ENCODE results near the gene PTPRT.

The PTPRT gene

DNA sequence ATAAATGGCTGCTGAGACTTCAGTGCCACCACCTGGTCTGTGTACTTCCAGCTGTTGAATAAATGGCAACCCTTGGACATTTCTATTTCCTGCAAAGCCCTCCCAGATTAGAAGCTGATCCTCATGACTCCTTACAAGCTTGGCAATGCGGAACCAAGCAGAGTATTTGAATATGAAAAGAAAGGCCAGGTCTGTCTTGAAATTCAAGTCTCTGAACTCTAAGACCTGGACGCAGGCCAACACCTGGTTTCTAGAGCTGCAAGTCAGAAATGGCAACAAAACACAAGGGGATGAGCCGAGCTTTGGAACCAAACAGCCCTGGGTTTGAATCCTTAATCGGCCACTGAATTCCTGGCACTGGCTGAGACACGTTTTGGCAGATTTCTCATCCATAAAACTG, 353.4 kb downstream of the PTPRT start:
- Histone ChIP-seq H3K4me3 (ENCODE audit: low read length) (no peak overlapping the region), H2BK120ac (ENCODE audit: low read depth, low read length) (no peak overlapping the region), H3K23ac (ENCODE audit: low read length) (no peak overlapping the region), H2BK5ac (ENCODE audit: low read length) (no peak overlapping the region), H3K36me3 (ENCODE audit: control insufficient read depth, insufficient read depth, low read length) (no peaks in the 10 kb centered on the region), H3K9ac (ENCODE audit: low read length) (no peak overlapping the region), H2AK5ac (ENCODE audit: low read length) (no peak overlapping the region), H3K4me1 (ENCODE audit: control insufficient read depth, low read depth, low read length) (no peaks in the 10 kb centered on the region), H2BK15ac (replicated peaks; ENCODE audit: low read depth) (no peak overlapping the region), H4K5ac (ENCODE audit: low read length) (no peak overlapping the region), H3K27me3 (ENCODE audit: insufficient read depth, low read length, poor library complexity) (no peaks in the 10 kb centered on the region), H3K27ac (ENCODE audit: low read depth, low read length) (no peak overlapping the region), H3K79me1 (ENCODE audit: low read length) (no peaks in the 10 kb centered on the region), H3K4me2 (ENCODE audit: low read length) (no peak overlapping the region), H3K4ac (ENCODE audit: low read depth, low read length) (no peak overlapping the region), H3K18ac (ENCODE audit: low read length) (no peak overlapping the region), H3K79me2 (ENCODE audit: control insufficient read depth, insufficient read depth, low read length) (no peaks in the 10 kb centered on the region), H4K8ac (ENCODE audit: low read depth, low read length) (no peak overlapping the region), H3K56ac (ENCODE audit: low read length) (no peak overlapping the region)
- no peak for DNase-seq
- WGBS (ENCODE audit: extremely low coverage, insufficient coverage, low lambda C conversion rate), result no CpG with 5 or more reads among the region's 5 CpGs

- Histone ChIP-seq H3K79me2 (ENCODE audit: control insufficient read depth, insufficient read depth, low read length) (no peaks in the 10 kb centered on the region), H3K4me1 (ENCODE audit: control insufficient read depth, low read depth, low read length) (no peaks in the 10 kb centered on the region), H3K36me3 (ENCODE audit: control insufficient read depth, insufficient read depth, low read length) (no peaks in the 10 kb centered on the region), H3K9ac (ENCODE audit: low read length) (no peak overlapping the region), H3K4me3 (ENCODE audit: low read length) (no peak overlapping the region), H3K4me2 (ENCODE audit: low read length) (no peak overlapping the region), H3K27me3 (ENCODE audit: insufficient read depth, low read length, poor library complexity) (no peaks in the 10 kb centered on the region), H4K5ac (ENCODE audit: low read length) (no peak overlapping the region), H3K18ac (ENCODE audit: low read length) (no peak overlapping the region), H2BK120ac (ENCODE audit: low read depth, low read length) (no peak overlapping the region), H3K23ac (ENCODE audit: low read length) (no peak overlapping the region), H2AK5ac (ENCODE audit: low read length) (no peak overlapping the region), H3K56ac (ENCODE audit: low read length) (no peak overlapping the region), H3K27ac (ENCODE audit: low read depth, low read length) (no peak overlapping the region), H4K8ac (ENCODE audit: low read depth, low read length) (no peak overlapping the region), H2BK5ac (ENCODE audit: low read length) (no peak overlapping the region), H3K79me1 (ENCODE audit: low read length) (no peaks in the 10 kb centered on the region), H2BK15ac (replicated peaks; ENCODE audit: low read depth) (no peak overlapping the region), H3K4ac (ENCODE audit: low read depth, low read length) (no peak overlapping the region)
- no peak for DNase-seq
- no CpG with 5 or more reads among the region's 6 CpGs for WGBS (ENCODE audit: extremely low coverage, insufficient coverage, low lambda C conversion rate)
Observed at GRCh38 chr20:42807876-42808275, 381.8 kb downstream of the PTPRT start.

DNA sequence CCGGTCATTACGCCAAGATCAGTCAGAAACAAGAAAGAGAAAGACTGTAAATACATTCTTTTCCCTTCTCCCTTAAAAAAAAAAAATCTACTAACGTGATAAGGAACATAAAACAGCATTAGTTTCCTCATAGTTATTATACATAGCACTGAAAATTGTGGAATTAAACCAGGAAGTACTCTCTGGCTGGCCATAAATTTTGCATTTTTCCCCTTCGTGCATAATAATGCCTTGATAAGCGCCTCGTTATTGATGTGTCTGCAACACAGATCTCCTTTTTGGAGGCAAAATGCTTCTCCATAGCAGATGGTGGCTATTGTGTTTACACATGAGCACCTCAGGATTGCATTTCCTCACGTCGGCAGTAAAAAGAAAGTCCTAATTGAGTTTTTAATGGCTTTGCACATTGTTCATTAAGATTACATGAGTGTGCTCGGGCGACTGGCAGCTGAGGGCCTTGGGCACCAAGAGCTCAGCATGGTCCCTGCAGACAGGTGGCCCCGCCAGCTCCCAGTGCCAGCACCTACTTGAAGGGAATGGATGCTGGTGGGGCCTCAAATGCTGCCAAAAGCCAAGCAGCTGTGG, 394.5 kb downstream of the PTPRT start:
- no peak overlapping the region for H3K4me3 ChIP-seq (ENCODE audit: low read length)
- no peak overlapping the region for H2BK5ac ChIP-seq (ENCODE audit: low read length)
- no peak overlapping the region for H4K5ac ChIP-seq (ENCODE audit: low read length)
- no peaks in the 10 kb centered on the region for H3K36me3 ChIP-seq (ENCODE audit: control insufficient read depth, insufficient read depth, low read length)
- no peak overlapping the region for H3K9ac ChIP-seq (ENCODE audit: low read length)
- no CpG with 5 or more reads among the region's 11 CpGs for WGBS (ENCODE audit: extremely low coverage, insufficient coverage, low lambda C conversion rate)
- H2AK5ac ChIP-seq (ENCODE audit: low read length), result no peak overlapping the region
- H3K79me2 ChIP-seq (ENCODE audit: control insufficient read depth, insufficient read depth, low read length), result no peaks in the 10 kb centered on the region
- no peak overlapping the region for H2BK120ac ChIP-seq (ENCODE audit: low read depth, low read length)
- H3K4me2 ChIP-seq (ENCODE audit: low read length), result no peak overlapping the region
- H3K18ac ChIP-seq (ENCODE audit: low read length), result no peak overlapping the region
- H3K27me3 ChIP-seq (ENCODE audit: insufficient read depth, low read length, poor library complexity), result no peaks in the 10 kb centered on the region
- no peak overlapping the region for H2BK15ac ChIP-seq (replicated peaks; ENCODE audit: low read depth)
- H3K56ac ChIP-seq (ENCODE audit: low read length), result no peak overlapping the region
- H3K79me1 ChIP-seq (ENCODE audit: low read length), result no peaks in the 10 kb centered on the region
- H3K23ac ChIP-seq (ENCODE audit: low read length), result no peak overlapping the region
- no peaks in the 10 kb centered on the region for H3K4me1 ChIP-seq (ENCODE audit: control insufficient read depth, low read depth, low read length)
- no peak for DNase-seq
- no peak overlapping the region for H4K8ac ChIP-seq (ENCODE audit: low read depth, low read length)
- no peak overlapping the region for H3K4ac ChIP-seq (ENCODE audit: low read depth, low read length)
- no peak overlapping the region for H3K27ac ChIP-seq (ENCODE audit: low read depth, low read length)

GRCh38 chr20:42792052-42792451, 397.7 kb downstream of the PTPRT start:
- Histone ChIP-seq H3K36me3 (ENCODE audit: control insufficient read depth, insufficient read depth, low read length) (no peaks in the 10 kb centered on the region), H2AK5ac (ENCODE audit: low read length) (no peak overlapping the region), H3K9ac (ENCODE audit: low read length) (no peak overlapping the region), H3K4me3 (ENCODE audit: low read length) (no peak overlapping the region), H3K4me2 (ENCODE audit: low read length) (no peak overlapping the region), H3K23ac (ENCODE audit: low read length) (no peak overlapping the region), H3K27me3 (ENCODE audit: insufficient read depth, low read length, poor library complexity) (no peaks in the 10 kb centered on the region), H3K56ac (ENCODE audit: low read length) (no peak overlapping the region), H3K79me2 (ENCODE audit: control insufficient read depth, insufficient read depth, low read length) (no peaks in the 10 kb centered on the region), H3K18ac (ENCODE audit: low read length) (no peak overlapping the region), H3K4me1 (ENCODE audit: control insufficient read depth, low read depth, low read length) (no peaks in the 10 kb centered on the region), H2BK15ac (replicated peaks; ENCODE audit: low read depth) (no peak overlapping the region), H3K79me1 (ENCODE audit: low read length) (no peaks in the 10 kb centered on the region), H2BK120ac (ENCODE audit: low read depth, low read length) (no peak overlapping the region), H4K5ac (ENCODE audit: low read length) (no peak overlapping the region), H4K8ac (ENCODE audit: low read depth, low read length) (no peak overlapping the region), H3K4ac (ENCODE audit: low read depth, low read length) (no peak overlapping the region), H3K27ac (ENCODE audit: low read depth, low read length) (no peak overlapping the region), H2BK5ac (ENCODE audit: low read length) (no peak overlapping the region)
- DNase-seq, result no peak
- WGBS (ENCODE audit: extremely low coverage, insufficient coverage, low lambda C conversion rate), result no CpG with 5 or more reads among the region's 1 CpG

DNA sequence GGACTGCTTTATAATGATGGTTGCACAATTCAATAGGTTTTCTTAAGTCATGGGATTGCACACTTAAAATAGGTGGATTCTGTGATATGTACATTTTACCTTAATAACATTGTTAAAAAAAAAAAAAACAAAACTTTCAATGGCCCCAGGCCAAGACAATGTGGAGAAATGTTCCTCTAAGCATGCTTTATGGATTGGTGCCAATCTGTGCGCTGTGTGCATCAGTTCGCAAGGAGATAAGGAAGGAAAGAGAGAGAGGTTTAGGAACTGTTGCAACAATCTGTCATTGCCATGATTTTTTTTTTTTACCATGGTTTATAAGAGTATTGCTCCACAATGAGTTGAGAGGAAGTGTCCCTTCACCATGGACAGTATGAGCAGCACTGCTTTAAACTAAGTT, 399.6 kb downstream of the PTPRT start:
- Histone ChIP-seq H2BK15ac (replicated peaks; ENCODE audit: low read depth) (no peak overlapping the region), H4K5ac (ENCODE audit: low read length) (no peak overlapping the region), H3K4ac (ENCODE audit: low read depth, low read length) (no peak overlapping the region), H3K18ac (ENCODE audit: low read length) (no peak overlapping the region), H2BK5ac (ENCODE audit: low read length) (no peak overlapping the region), H3K23ac (ENCODE audit: low read length) (no peak overlapping the region), H3K27ac (ENCODE audit: low read depth, low read length) (no peak overlapping the region), H3K4me2 (ENCODE audit: low read length) (no peak overlapping the region), H3K56ac (ENCODE audit: low read length) (no peak overlapping the region), H3K4me3 (ENCODE audit: low read length) (no peak overlapping the region), H3K9ac (ENCODE audit: low read length) (no peak overlapping the region), H2AK5ac (ENCODE audit: low read length) (no peak overlapping the region), H3K79me1 (ENCODE audit: low read length) (no peaks in the 10 kb centered on the region), H3K27me3 (ENCODE audit: insufficient read depth, low read length, poor library complexity) (no peaks in the 10 kb centered on the region), H3K4me1 (ENCODE audit: control insufficient read depth, low read depth, low read length) (no peaks in the 10 kb centered on the region), H3K79me2 (ENCODE audit: control insufficient read depth, insufficient read depth, low read length) (no peaks in the 10 kb centered on the region), H4K8ac (ENCODE audit: low read depth, low read length) (no peak overlapping the region), H2BK120ac (ENCODE audit: low read depth, low read length) (no peak overlapping the region), H3K36me3 (ENCODE audit: control insufficient read depth, insufficient read depth, low read length) (no peaks in the 10 kb centered on the region)
- no CpG with 5 or more reads among the region's 2 CpGs for WGBS (ENCODE audit: extremely low coverage, insufficient coverage, low lambda C conversion rate)
- DNase-seq, result no peak

GRCh38 chr20:42788707-42789106, 401.0 kb downstream of the PTPRT start:
- Histone ChIP-seq H3K27ac (ENCODE audit: low read depth, low read length) (no peak overlapping the region), H4K5ac (ENCODE audit: low read length) (no peak overlapping the region), H3K4me2 (ENCODE audit: low read length) (no peak overlapping the region), H4K8ac (ENCODE audit: low read depth, low read length) (no peak overlapping the region), H3K18ac (ENCODE audit: low read length) (no peak overlapping the region), H3K4me3 (ENCODE audit: low read length) (no peak overlapping the region), H2BK120ac (ENCODE audit: low read depth, low read length) (no peak overlapping the region), H3K56ac (ENCODE audit: low read length) (no peak overlapping the region), H3K4me1 (ENCODE audit: control insufficient read depth, low read depth, low read length) (no peaks in the 10 kb centered on the region), H3K79me2 (ENCODE audit: control insufficient read depth, insufficient read depth, low read length) (no peaks in the 10 kb centered on the region), H2BK5ac (ENCODE audit: low read length) (no peak overlapping the region), H3K23ac (ENCODE audit: low read length) (no peak overlapping the region), H2BK15ac (replicated peaks; ENCODE audit: low read depth) (no peak overlapping the region), H3K9ac (ENCODE audit: low read length) (no peak overlapping the region), H3K4ac (ENCODE audit: low read depth, low read length) (no peak overlapping the region), H3K36me3 (ENCODE audit: control insufficient read depth, insufficient read depth, low read length) (no peaks in the 10 kb centered on the region), H3K27me3 (ENCODE audit: insufficient read depth, low read length, poor library complexity) (no peaks in the 10 kb centered on the region), H3K79me1 (ENCODE audit: low read length) (no peaks in the 10 kb centered on the region), H2AK5ac (ENCODE audit: low read length) (no peak overlapping the region)
- no peak for DNase-seq
- no CpG with 5 or more reads among the region's 5 CpGs for WGBS (ENCODE audit: extremely low coverage, insufficient coverage, low lambda C conversion rate)

Data from mesendoderm (in vitro differentiated cells).